ENCODE measurements around the gene COMMD3. TPM values are rescaled to one million over a fixed set of nuclear protein-coding genes. Genes with fewer than 3 reads are reported as not detected.

COMMD3 gene
- polyA plus RNA-seq, 3 donors from 2014 or later, result 80.5 to 112 (median 82.6) TPM

DNA sequence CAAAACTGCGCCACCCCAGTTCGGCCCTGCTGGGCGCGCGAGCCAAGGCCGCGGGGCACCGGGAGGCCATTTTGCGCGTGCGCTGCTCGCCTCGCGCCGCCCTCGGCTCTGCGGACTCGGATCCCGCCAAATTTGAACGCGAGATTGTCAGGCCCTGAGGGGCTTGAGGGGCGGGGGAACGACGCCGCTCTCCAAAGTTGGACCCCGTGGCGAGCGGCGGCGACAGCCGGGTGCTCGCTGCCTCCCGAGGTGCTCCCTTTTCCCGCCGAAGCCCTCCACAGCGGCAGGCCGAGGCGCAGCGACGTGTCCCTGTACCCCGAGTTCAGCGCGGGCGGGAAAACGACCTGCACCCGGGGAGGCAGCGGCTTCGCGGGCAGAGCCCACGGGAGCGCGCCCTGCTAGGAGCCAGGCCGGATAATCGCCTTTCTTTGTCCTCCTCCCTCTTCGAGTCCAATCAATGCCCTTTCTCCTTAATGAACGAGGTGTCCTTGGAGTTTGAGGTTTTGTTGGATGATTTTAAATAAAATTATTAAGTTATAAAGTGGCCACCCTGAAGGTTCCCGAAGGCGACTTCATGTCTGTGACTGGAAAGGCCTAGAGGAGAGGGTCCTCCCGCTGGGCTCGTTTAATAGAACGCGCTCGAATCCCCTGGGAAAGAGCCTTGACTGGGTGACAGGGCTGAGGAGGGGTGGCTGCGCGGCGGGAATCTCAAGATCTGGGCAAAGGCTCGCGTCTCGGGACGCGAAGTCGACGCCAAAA is 18.4 kb downstream of the COMMD3 start:
- Mint-ChIP-seq H3K27ac (peak overlapping the region in 5 of 6 donors; percentile 85 to 96 (median 94)), H3K4me3 (peak overlapping the region; percentile 87 to 93 (median 89)), H3K36me3 (peaks cover 3 to 7% (median 4%) of the 10 kb centered on the region in 3 donors), H3K9me3 (peaks cover 0 to 2% (median 0%) of the 10 kb centered on the region in 6 donors), H3K27me3 (ENCODE audit: low read depth in 3 of 3) (peaks cover 32 to 64% (median 39%) of the 10 kb centered on the region in 3 donors), H3K4me1 (peaks cover 34 to 44% of the 10 kb centered on the region in 2 donors)
- no peak for DNase-seq

DNA sequence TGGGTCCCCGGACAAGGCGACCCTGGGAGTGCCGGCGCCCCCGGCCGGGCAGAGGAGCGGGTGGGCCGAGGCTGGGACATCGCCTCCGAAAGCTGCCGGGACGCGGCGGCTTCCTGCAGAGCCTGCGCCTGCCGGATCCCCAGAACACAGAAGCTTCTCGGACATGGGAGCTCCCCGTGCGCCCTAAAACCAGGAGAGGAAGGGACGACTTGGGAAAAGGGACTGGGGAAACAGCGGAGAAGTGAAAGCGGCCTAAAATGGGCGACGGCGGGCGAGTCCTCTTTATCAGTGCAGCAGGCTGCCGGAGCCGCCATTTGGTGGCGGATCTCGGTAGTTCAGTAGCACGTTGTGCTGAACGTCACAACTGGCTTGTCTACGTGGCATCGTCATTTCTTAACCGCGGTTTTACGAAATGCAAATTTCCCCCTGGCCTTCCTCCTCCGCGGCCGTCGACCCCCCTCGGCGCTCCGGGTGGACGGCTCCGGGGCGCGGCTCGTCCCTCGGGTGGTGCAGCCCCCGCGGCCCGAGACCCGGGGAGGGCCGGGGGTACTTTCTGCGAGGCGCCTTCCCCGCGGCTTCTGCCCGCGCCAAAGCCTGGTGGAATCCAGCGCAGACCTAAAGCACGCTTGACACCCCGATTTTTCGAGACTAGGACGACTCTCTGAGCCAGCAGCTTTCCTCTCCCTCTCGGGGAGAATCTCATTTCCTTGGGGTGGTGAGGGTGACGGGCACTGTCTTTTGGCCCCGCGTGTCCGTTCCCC is 19.2 kb downstream of the COMMD3 start:
- peak; percentile 79 to 82 (median 82) for DNase-seq
- peaks cover 0 to 2% (median 0%) of the 10 kb centered on the region in 6 donors for H3K9me3 Mint-ChIP-seq
- peak overlapping the region; percentile 87 to 93 (median 89) for H3K4me3 Mint-ChIP-seq
- H3K27me3 Mint-ChIP-seq (ENCODE audit: low read depth in 3 of 3), result peaks cover 39 to 72% (median 46%) of the 10 kb centered on the region in 3 donors
- H3K36me3 Mint-ChIP-seq, result peaks cover 0 to 3% (median 0%) of the 10 kb centered on the region in 3 donors
- H3K4me1 Mint-ChIP-seq, result peaks cover 40 to 52% of the 10 kb centered on the region in 2 donors
- H3K27ac Mint-ChIP-seq, result peak overlapping the region; percentile 51 to 96 (median 94)

GRCh38 chr10:22338185-22338900 is 22.2 kb downstream of the COMMD3 start:
- DNase-seq, result no peak
- no peaks in the 10 kb centered on the region for H3K36me3 Mint-ChIP-seq
- H3K4me3 Mint-ChIP-seq, result peak overlapping the region in 1 of 5 donors; percentile 33
- H3K27me3 Mint-ChIP-seq (ENCODE audit: low read depth in 3 of 3), result peaks cover 47 to 78% (median 67%) of the 10 kb centered on the region in 3 donors
- peaks cover 31 to 48% of the 10 kb centered on the region in 2 donors for H3K4me1 Mint-ChIP-seq
- H3K27ac Mint-ChIP-seq, result no peak overlapping the region
- peaks cover 0 to 2% (median 0%) of the 10 kb centered on the region in 6 donors for H3K9me3 Mint-ChIP-seq

DNA sequence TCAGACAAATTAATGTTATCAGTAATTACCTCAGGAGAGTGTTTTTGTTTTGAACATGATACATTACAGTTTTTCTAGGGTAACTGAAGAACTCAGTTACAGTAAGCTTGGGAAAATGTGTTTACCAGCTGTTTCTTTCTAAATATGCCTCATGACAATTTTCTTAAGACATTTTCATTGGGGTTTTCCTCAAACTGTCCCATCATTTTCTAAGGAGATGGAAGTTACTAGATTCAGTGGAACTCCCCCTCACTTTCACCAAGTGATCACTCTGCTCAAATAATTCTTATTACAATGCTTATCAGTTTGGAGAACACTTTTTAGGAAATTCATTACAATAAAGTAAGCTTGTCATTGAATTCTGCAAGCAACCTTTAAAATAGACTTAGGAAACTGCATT is 22.7 kb downstream of the COMMD3 start:
- peak overlapping the region in 1 of 6 donors; percentile 89 for H3K27ac Mint-ChIP-seq
- peaks cover 0 to 3% (median 0%) of the 10 kb centered on the region in 6 donors for H3K9me3 Mint-ChIP-seq

GRCh38 chr10:22339761-22340328 is 23.7 kb downstream of the COMMD3 start:
- H3K4me3 Mint-ChIP-seq, result peak overlapping the region; percentile 83 to 93 (median 91)
- DNase-seq, result no peak
- peak overlapping the region; percentile 81 to 92 (median 88) for H3K27ac Mint-ChIP-seq
- peaks cover 56 to 82% (median 80%) of the 10 kb centered on the region in 3 donors for H3K27me3 Mint-ChIP-seq (ENCODE audit: low read depth in 3 of 3)
- peaks cover 0 to 5% (median 0%) of the 10 kb centered on the region in 3 donors for H3K36me3 Mint-ChIP-seq
- peaks cover 0 to 9% (median 0%) of the 10 kb centered on the region in 6 donors for H3K9me3 Mint-ChIP-seq
- peaks cover 29 to 47% of the 10 kb centered on the region in 2 donors for H3K4me1 Mint-ChIP-seq

More for the DNA sequence above, 22.7 kb downstream of the COMMD3 start:
- H3K4me3 Mint-ChIP-seq, result peak overlapping the region in 1 of 5 donors; percentile 33
- peaks cover 25 to 42% of the 10 kb centered on the region in 2 donors for H3K4me1 Mint-ChIP-seq
- peaks cover 47 to 78% (median 72%) of the 10 kb centered on the region in 3 donors for H3K27me3 Mint-ChIP-seq (ENCODE audit: low read depth in 3 of 3)
- H3K36me3 Mint-ChIP-seq, result no peaks in the 10 kb centered on the region
- DNase-seq, result no peak

- H3K4me3 Mint-ChIP-seq, result peak overlapping the region; percentile 83 to 93 (median 91)
- peaks cover 0 to 5% (median 0%) of the 10 kb centered on the region in 3 donors for H3K36me3 Mint-ChIP-seq
- peaks cover 0 to 9% (median 0%) of the 10 kb centered on the region in 6 donors for H3K9me3 Mint-ChIP-seq
- peaks cover 58 to 82% (median 82%) of the 10 kb centered on the region in 3 donors for H3K27me3 Mint-ChIP-seq (ENCODE audit: low read depth in 3 of 3)
- peak overlapping the region; percentile 81 to 92 (median 88) for H3K27ac Mint-ChIP-seq
- DNase-seq, result peak; percentile 75 to 83 (median 80)
- H3K4me1 Mint-ChIP-seq, result peaks cover 28 to 42% of the 10 kb centered on the region in 2 donors
These were observed 24.4 kb downstream of the COMMD3 start for GRCh38 chr10:22340329-22341189.

GRCh38 chr10:22341190-22341925 is 25.2 kb downstream of the COMMD3 start:
- H3K9me3 Mint-ChIP-seq, result peaks cover 0 to 14% (median under 1%) of the 10 kb centered on the region in 6 donors
- H3K4me1 Mint-ChIP-seq, result peaks cover 28 to 46% of the 10 kb centered on the region in 2 donors
- H3K27ac Mint-ChIP-seq, result peak overlapping the region in 4 of 6 donors; percentile 22 to 73 (median 66)
- peak overlapping the region; percentile 65 to 77 (median 70) for H3K4me3 Mint-ChIP-seq
- H3K36me3 Mint-ChIP-seq, result peaks cover 0 to 5% (median 0%) of the 10 kb centered on the region in 3 donors
- DNase-seq, result no peak
- peaks cover 60 to 88% (median 85%) of the 10 kb centered on the region in 3 donors for H3K27me3 Mint-ChIP-seq (ENCODE audit: low read depth in 3 of 3)

DNA sequence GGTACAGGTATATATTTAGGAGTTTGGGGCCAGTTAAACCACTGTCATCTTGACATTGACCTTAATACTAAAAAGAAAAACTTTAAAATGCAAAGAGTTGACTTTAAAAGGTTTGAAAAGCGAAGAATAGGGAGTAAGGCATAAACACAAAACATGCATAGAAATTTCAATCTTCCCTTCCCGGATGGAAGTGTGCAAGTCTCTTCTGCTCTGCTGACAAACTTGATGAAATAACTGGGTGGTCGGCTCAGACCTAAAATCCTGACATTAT is 25.7 kb downstream of the COMMD3 start:
- Mint-ChIP-seq H3K27me3 (ENCODE audit: low read depth in 3 of 3) (peaks cover 58 to 87% (median 84%) of the 10 kb centered on the region in 3 donors), H3K4me3 (peak overlapping the region in 4 of 5 donors; percentile 55 to 76 (median 68)), H3K4me1 (peaks cover 26 to 42% of the 10 kb centered on the region in 2 donors), H3K27ac (peak overlapping the region in 1 of 6 donors; percentile 73), H3K36me3 (peaks cover 0 to 5% (median 0%) of the 10 kb centered on the region in 3 donors), H3K9me3 (peaks cover 0 to 14% (median 2%) of the 10 kb centered on the region in 6 donors)
- no peak for DNase-seq

DNA sequence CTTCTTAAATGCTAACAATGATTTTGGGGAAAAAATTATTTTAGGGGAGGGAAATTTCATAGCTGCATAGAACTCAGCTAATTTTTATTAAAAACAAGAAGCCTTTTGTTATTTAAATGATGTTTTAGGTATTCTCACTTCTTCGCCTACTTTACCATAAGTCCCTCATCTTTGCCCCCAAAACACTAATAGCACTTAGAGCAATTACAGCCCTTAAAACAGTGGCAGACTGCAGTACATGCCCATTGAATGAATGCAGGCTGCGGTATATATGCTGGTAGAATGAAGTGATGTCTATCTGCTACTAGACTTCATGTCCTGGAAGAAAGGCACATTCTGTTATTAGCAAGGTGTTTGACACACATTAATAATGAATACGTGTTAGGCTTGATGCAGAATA is 26.2 kb downstream of the COMMD3 start:
- Mint-ChIP-seq H3K27ac (no peak overlapping the region), H3K9me3 (peaks cover 0 to 14% (median 2%) of the 10 kb centered on the region in 6 donors), H3K36me3 (peaks cover 0 to 5% (median 0%) of the 10 kb centered on the region in 3 donors), H3K4me1 (peaks cover 20 to 36% of the 10 kb centered on the region in 2 donors), H3K4me3 (peak overlapping the region in 2 of 5 donors; percentile 8 to 44), H3K27me3 (ENCODE audit: low read depth in 3 of 3) (peaks cover 57 to 85% (median 78%) of the 10 kb centered on the region in 3 donors)
- no peak for DNase-seq

GRCh38 chr10:22343731-22344130 is 27.5 kb downstream of the COMMD3 start:
- H3K36me3 Mint-ChIP-seq, result peaks cover 0 to 5% (median 0%) of the 10 kb centered on the region in 3 donors
- H3K9me3 Mint-ChIP-seq, result peaks cover 0 to 14% (median 2%) of the 10 kb centered on the region in 6 donors
- H3K27ac Mint-ChIP-seq, result no peak overlapping the region
- H3K27me3 Mint-ChIP-seq (ENCODE audit: low read depth in 3 of 3), result peaks cover 50 to 76% (median 71%) of the 10 kb centered on the region in 3 donors
- DNase-seq, result no peak
- no peak overlapping the region for H3K4me3 Mint-ChIP-seq
- peaks cover 20 to 33% of the 10 kb centered on the region in 2 donors for H3K4me1 Mint-ChIP-seq

GRCh38 chr10:22344249-22344648 is 28.1 kb downstream of the COMMD3 start:
- Mint-ChIP-seq H3K9me3 (peaks cover 0 to 14% (median 2%) of the 10 kb centered on the region in 6 donors), H3K4me1 (peaks cover 20 to 33% of the 10 kb centered on the region in 2 donors), H3K4me3 (peak overlapping the region in 3 of 5 donors; percentile 50 to 71 (median 58)), H3K36me3 (peaks cover 0 to 5% (median 0%) of the 10 kb centered on the region in 3 donors), H3K27ac (peak overlapping the region in 2 of 6 donors; percentile 67 to 77), H3K27me3 (ENCODE audit: low read depth in 3 of 3) (peaks cover 48 to 71% (median 66%) of the 10 kb centered on the region in 3 donors)
- no peak for DNase-seq
